Measurements from ENCODE around the gene MESP2.

GRCh38 chr15:89778861-89779260 is 2.7 kb downstream of the MESP2 start:
- TF ChIP-seq YY1 (IDR thresholded peaks at IDR 0.05; ENCODE audit: insufficient read depth, insufficient read length) = no peak
- no peak for TF ChIP-seq ZNF274 (IDR thresholded peaks at IDR 0.05; ENCODE audit: low read depth, low read length)

Measured in NT2/D1 (cell line).